Thymus (tissue), 11 donors: ENCODE measurements around the gene ZNF333. TPM values are rescaled to one million over a fixed set of nuclear protein-coding genes. Genes with fewer than 3 reads are reported as not detected.

Experiments
- DNase-seq, 9 donors: peaks; one replicate each; pipeline ENCODE4 v3.0.0-alpha.2; 2013; ENCODE audit warnings: low spot score in 9 of 9, low read depth in 6 of 9, missing footprints in 1 of 9
- H3K27ac ChIP-seq, 2 donors: one replicate each; pipeline ENCODE4 v1.5.1; 2013; ENCODE audit warnings: control low read depth in 1 of 2, low read depth in 1 of 2, low read length in 1 of 2, mild to moderate bottlenecking in 1 of 2, moderate library complexity in 1 of 2
- H3K27me3 ChIP-seq, 2 donors: one replicate each; pipeline ENCODE4 v1.5.1; 2013; ENCODE audit warnings: low read length in 1 of 2; ENCODE audit not compliant: control insufficient read depth in 2 of 2, insufficient read depth in 1 of 2
- H3K36me3 ChIP-seq, 2 donors: one replicate each; pipeline ENCODE4 v1.5.1; 2013; ENCODE audit warnings: low read length in 1 of 2, mild to moderate bottlenecking in 1 of 2, moderate library complexity in 1 of 2; ENCODE audit not compliant: control insufficient read depth in 2 of 2, insufficient read depth in 2 of 2
- H3K4me1 ChIP-seq, 2 donors: one replicate each; pipeline ENCODE4 v1.5.1; 2013; ENCODE audit warnings: low read length in 2 of 2; ENCODE audit not compliant: control insufficient read depth in 2 of 2, insufficient read depth in 2 of 2
- H3K4me3 ChIP-seq, 2 donors: one replicate each; pipeline ENCODE4 v1.5.1; 2013; ENCODE audit warnings: low read length in 2 of 2, control low read depth in 1 of 2, mild to moderate bottlenecking in 1 of 2
- H3K9me3 ChIP-seq, 2 donors: one replicate each; pipeline ENCODE4 v1.5.1; 2013; ENCODE audit warnings: low read length in 1 of 2, mild to moderate bottlenecking in 1 of 2; ENCODE audit not compliant: control insufficient read depth in 2 of 2, insufficient read depth in 1 of 2
- WGBS: extraction: QIAGEN DNeasy Blood & Tissue Kit; methylation state at CpG from one replicate; pipeline ENCODE4 v1.1.7; 2013; 5-methylcytosine and 5-hydroxymethylcytosine counted together
- polyA plus RNA-seq: library from polyadenylated mRNA; stranded (reverse); fragments of 200-250 nt; gene quantifications from one replicate; pipeline ENCODE4 v1.2.3, GENCODE V29; 2013
- total RNA-seq: library from RNA; stranded (reverse); fragments of 120-200 nt; gene quantifications from one replicate; pipeline ENCODE4 v1.2.4, GENCODE V29; 2013
- donor health status: healthy.

The ZNF333 gene
- total and polyA plus RNA-seq, 2 donors: 6.8 to 14.5 TPM

DNA sequence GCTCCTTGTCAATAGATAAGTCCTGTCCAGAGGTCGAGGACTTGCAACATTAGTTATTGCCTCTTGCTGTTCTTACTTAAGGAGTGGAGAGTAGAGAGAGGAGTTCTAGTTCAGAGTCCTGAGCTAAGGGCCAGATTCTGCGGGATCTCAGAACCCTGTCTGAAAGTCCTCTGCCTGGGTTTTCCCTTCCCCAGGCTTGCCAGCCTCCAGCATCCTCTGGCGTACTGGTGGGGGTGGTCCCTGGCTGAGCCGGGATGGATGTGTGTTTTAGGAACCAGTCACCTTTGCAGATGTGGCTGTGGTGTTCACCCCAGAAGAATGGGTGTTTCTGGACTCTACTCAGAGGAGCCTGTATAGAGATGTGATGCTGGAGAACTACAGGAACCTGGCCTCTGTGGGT lies 26.0 kb downstream of the ZNF333 start:
- Histone ChIP-seq H3K36me3 (peaks cover 39 to 40% of the 10 kb centered on the region in 2 donors), H3K9me3 (peaks cover 22 to 45% of the 10 kb centered on the region in 2 donors), H3K4me1 (no peaks in the 10 kb centered on the region), H3K4me3 (no peak overlapping the region), H3K27me3 (no peaks in the 10 kb centered on the region), H3K27ac (no peak overlapping the region)
- WGBS: 98% methylated on average over 4 of the region's 4 CpGs
- DNase-seq: no peak

GRCh38 chr19:14718522-14719116 lies 28.8 kb downstream of the ZNF333 start:
- Histone ChIP-seq H3K9me3 (peaks cover 22 to 41% of the 10 kb centered on the region in 2 donors), H3K27me3 (no peaks in the 10 kb centered on the region), H3K36me3 (peaks cover 32 to 40% of the 10 kb centered on the region in 2 donors), H3K4me1 (no peaks in the 10 kb centered on the region), H3K4me3 (no peak overlapping the region), H3K27ac (no peak overlapping the region)
- WGBS: 94% methylated on average over 18 of the region's 18 CpGs
- peak in 1 of 9 donors; percentile 3 for DNase-seq

GRCh38 chr19:14719162-14719561 lies 29.3 kb downstream of the ZNF333 start:
- WGBS: over 99% methylated on average over 3 of the region's 3 CpGs
- Histone ChIP-seq H3K36me3 (peaks cover 32 to 40% of the 10 kb centered on the region in 2 donors), H3K4me3 (no peak overlapping the region), H3K4me1 (no peaks in the 10 kb centered on the region), H3K27ac (no peak overlapping the region), H3K27me3 (no peaks in the 10 kb centered on the region), H3K9me3 (peaks cover 22 to 45% of the 10 kb centered on the region in 2 donors)
- no peak for DNase-seq

- H3K36me3 ChIP-seq: peaks cover 13 to 22% of the 10 kb centered on the region in 2 donors
- peaks cover 16 to 44% of the 10 kb centered on the region in 2 donors for H3K9me3 ChIP-seq
- H3K27ac ChIP-seq: no peak overlapping the region
- H3K4me1 ChIP-seq: no peaks in the 10 kb centered on the region
- no peak for DNase-seq
- H3K27me3 ChIP-seq: no peaks in the 10 kb centered on the region
- no peak overlapping the region for H3K4me3 ChIP-seq
- 97% methylated on average over 2 of the region's 2 CpGs for WGBS
Measured at GRCh38 chr19:14722127-14722526, 32.3 kb downstream of the ZNF333 start.

DNA sequence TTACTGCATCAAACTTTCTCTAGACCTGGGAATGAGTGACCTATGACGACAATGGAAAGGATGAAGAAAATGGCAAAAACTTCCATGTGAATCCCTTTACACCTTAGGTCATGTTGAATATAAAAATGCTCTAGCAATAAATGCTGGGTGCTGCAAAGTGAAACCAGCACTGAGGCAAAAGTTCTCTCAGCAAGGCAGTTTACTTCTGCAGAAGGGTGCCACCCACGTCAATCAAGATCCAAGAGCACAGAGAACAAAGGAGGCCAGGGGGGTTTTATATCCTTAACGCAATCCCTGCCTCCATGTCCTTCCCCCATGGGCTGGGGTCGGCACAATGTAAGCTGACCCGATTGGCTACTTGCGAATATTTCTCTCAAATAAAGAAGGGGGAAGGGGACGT lies 38.7 kb downstream of the ZNF333 start:
- Histone ChIP-seq H3K27me3 (no peaks in the 10 kb centered on the region), H3K36me3 (no peaks in the 10 kb centered on the region), H3K9me3 (peaks cover 0 to 29% of the 10 kb centered on the region in 2 donors), H3K4me1 (no peaks in the 10 kb centered on the region), H3K4me3 (no peak overlapping the region), H3K27ac (no peak overlapping the region)
- 83% methylated on average over 7 of the region's 7 CpGs for WGBS
- DNase-seq: no peak

- WGBS: 85% methylated on average over 10 of the region's 10 CpGs
- DNase-seq: no peak
- H3K4me1 ChIP-seq: no peaks in the 10 kb centered on the region
- no peak overlapping the region for H3K27ac ChIP-seq
- H3K27me3 ChIP-seq: no peaks in the 10 kb centered on the region
- peaks cover 0 to 10% of the 10 kb centered on the region in 2 donors for H3K9me3 ChIP-seq
- no peak overlapping the region for H3K4me3 ChIP-seq
- no peaks in the 10 kb centered on the region for H3K36me3 ChIP-seq
Measured at GRCh38 chr19:14731200-14731599, 41.4 kb downstream of the ZNF333 start.

DNA sequence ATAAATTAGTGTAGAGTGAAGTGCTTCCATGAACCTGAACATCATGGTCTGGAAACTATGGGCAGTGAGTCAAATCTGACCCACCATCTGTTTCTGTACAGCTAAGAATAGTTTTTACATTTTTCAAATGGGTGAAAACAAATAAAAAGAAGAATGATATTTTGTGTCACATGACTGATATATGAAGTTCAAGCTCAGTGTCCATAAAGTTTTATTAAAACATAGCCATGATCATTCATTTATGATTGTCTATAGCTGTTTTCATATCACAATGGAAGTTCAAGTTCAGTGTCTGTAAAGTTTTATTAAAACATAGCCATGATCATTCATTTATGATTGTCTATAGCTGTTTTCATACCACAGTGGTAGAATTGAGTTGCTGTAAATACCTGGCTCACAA lies 42.7 kb downstream of the ZNF333 start:
- Histone ChIP-seq H3K36me3 (no peaks in the 10 kb centered on the region), H3K4me1 (no peaks in the 10 kb centered on the region), H3K27me3 (no peaks in the 10 kb centered on the region), H3K4me3 (no peak overlapping the region), H3K9me3 (peaks cover 0 to 4% of the 10 kb centered on the region in 2 donors), H3K27ac (no peak overlapping the region)
- DNase-seq: no peak

DNA sequence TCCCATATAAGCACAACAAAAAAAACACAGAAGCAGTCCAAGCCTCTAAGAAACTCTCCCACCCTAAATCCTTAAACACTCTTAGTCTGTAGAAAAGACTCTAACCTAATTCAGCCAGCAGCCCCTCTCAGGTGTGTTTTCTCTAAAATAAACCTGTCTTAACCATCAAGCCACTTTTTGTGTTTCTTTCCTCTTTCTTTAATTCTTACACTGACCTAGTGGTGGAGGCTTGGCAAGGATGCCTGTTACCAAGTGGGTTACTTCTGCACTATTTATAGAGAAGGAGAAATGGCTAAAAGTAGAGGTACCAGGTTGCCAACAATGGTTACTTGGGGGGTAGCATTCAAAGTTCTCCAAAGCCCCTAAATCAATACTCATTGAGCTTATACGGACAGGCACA lies 43.7 kb downstream of the ZNF333 start:
- Histone ChIP-seq H3K4me3 (no peak overlapping the region), H3K9me3 (peaks cover 0 to 4% of the 10 kb centered on the region in 2 donors), H3K36me3 (no peaks in the 10 kb centered on the region), H3K27me3 (no peaks in the 10 kb centered on the region), H3K4me1 (no peaks in the 10 kb centered on the region), H3K27ac (no peak overlapping the region)
- WGBS: 0% methylated on average over 1 of the region's 1 CpG
- DNase-seq: no peak

- H3K36me3 ChIP-seq: no peaks in the 10 kb centered on the region
Measured at GRCh38 chr19:14735915-14736314, 46.1 kb downstream of the ZNF333 start.

More at GRCh38 chr19:14735915-14736314, 46.1 kb downstream of the ZNF333 start:
- Histone ChIP-seq H3K4me1 (no peaks in the 10 kb centered on the region), H3K4me3 (no peak overlapping the region), H3K27ac (no peak overlapping the region), H3K9me3 (no peaks in the 10 kb centered on the region), H3K27me3 (no peaks in the 10 kb centered on the region)
- 77% methylated on average over 5 of the region's 5 CpGs for WGBS
- DNase-seq: no peak
